A673 (cell line): ENCODE results near the gene TP53BP2.

Experiments used
- EZH2 ChIP-seq: fragments of 200-600 bp; sonication (generic); IDR thresholded peaks from 2 replicates; pipeline ENCODE4 v1.6.1; 2017; ENCODE audit warnings: borderline replicate concordance, low read depth, mild to moderate bottlenecking, mixed read lengths, antibody characterized with exemption, low read length; ENCODE audit not compliant: poor library complexity, severe bottlenecking
- TF ChIP-seq, protein P1 (sequence below): fragments of 300-800, 200-600 bp; sonication (generic); conservative IDR thresholded peaks from 2 replicates; pipeline ENCODE4 v1.5.1; 2017; ENCODE audit warnings: low read depth, mild to moderate bottlenecking, antibody characterized with exemption, low read length, moderate library complexity, mixed read lengths

DNA sequence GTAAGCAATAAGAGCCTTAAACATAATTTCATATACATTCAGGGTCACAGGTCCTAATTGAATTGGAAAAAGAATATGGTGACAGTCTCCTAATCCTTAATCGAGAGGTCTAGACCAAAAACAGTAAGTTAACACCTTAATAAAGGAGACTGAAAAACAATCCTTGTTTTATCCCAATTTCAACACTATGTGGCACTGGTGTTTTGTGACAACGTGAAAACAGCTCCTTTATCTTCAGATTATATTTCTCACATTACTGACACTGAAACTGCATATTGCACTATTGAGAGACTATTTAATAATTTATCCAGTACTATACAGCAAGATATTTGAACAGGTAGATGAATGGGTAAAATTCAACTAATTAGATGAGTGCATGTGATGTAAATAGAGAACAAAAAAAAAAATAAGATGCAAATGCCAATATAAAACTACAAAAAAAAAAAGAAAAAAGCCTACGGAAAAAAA is 34.1 kb downstream of the TP53BP2 start:
- TF ChIP-seq, protein P1, sequence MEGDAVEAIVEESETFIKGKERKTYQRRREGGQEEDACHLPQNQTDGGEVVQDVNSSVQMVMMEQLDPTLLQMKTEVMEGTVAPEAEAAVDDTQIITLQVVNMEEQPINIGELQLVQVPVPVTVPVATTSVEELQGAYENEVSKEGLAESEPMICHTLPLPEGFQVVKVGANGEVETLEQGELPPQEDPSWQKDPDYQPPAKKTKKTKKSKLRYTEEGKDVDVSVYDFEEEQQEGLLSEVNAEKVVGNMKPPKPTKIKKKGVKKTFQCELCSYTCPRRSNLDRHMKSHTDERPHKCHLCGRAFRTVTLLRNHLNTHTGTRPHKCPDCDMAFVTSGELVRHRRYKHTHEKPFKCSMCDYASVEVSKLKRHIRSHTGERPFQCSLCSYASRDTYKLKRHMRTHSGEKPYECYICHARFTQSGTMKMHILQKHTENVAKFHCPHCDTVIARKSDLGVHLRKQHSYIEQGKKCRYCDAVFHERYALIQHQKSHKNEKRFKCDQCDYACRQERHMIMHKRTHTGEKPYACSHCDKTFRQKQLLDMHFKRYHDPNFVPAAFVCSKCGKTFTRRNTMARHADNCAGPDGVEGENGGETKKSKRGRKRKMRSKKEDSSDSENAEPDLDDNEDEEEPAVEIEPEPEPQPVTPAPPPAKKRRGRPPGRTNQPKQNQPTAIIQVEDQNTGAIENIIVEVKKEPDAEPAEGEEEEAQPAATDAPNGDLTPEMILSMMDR, result peak; percentile 63
- TF ChIP-seq EZH2, result no peak
